Neuronal stem cell (in vitro differentiated cells): ENCODE data around the gene MAZ.
"Not testable (repeated sequence)": the region's sequence is repeated elsewhere in the genome, so short reads cannot be mapped to it uniquely, and the experiment has no call there.

Experiments
- DNase-seq: peaks from one replicate; pipeline ENCODE4 v3.0.0-alpha.2; 2013; ENCODE audit warnings: low spot score
- H2AFZ ChIP-seq: one replicate; pipeline ENCODE4 v1.6.1; 2013; ENCODE audit warnings: mild to moderate bottlenecking, low read length, inconsistent platforms
- H2AK5ac ChIP-seq: 2 replicates; pipeline ENCODE4 v1.6.1; 2013; ENCODE audit warnings: low read depth, mild to moderate bottlenecking, inconsistent platforms, low read length, moderate library complexity, mixed read lengths
- H2BK120ac ChIP-seq: 2 replicates; pipeline ENCODE4 v1.6.1; 2013; ENCODE audit warnings: low read depth, mild to moderate bottlenecking, inconsistent platforms, low read length, moderate library complexity, mixed read lengths
- H2BK12ac ChIP-seq: one replicate; pipeline ENCODE4 v1.6.1; 2013; ENCODE audit warnings: low read length, inconsistent platforms
- H2BK15ac ChIP-seq: 2 replicates; pipeline ENCODE4 v1.6.1; 2013; ENCODE audit warnings: mild to moderate bottlenecking, low read length, inconsistent platforms, mixed read lengths
- H2BK5ac ChIP-seq: one replicate; pipeline ENCODE4 v1.6.1; 2013; ENCODE audit warnings: inconsistent platforms, mild to moderate bottlenecking, low read length, moderate library complexity
- H3K14ac ChIP-seq: one replicate; pipeline ENCODE4 v1.6.1; 2013; ENCODE audit warnings: low read length, inconsistent platforms
- H3K18ac ChIP-seq: 2 replicates; pipeline ENCODE4 v1.6.1; 2013; ENCODE audit warnings: low read length, inconsistent platforms
- H3K23ac ChIP-seq: 2 replicates; pipeline ENCODE4 v1.6.1; 2013; ENCODE audit warnings: low read depth, mild to moderate bottlenecking, mixed read lengths, low read length, inconsistent platforms; ENCODE audit not compliant: poor library complexity
- H3K27ac ChIP-seq: replicated peaks from 3 replicates; pipeline ENCODE4 v1.5.1; 2013; ENCODE audit warnings: low read length, inconsistent platforms
- H3K27me3 ChIP-seq, 3 experiments: 2 replicates each; pipeline ENCODE4 v1.6.1; 2013; ENCODE audit warnings: low read length in 3 of 3, mild to moderate bottlenecking in 2 of 3, inconsistent platforms in 1 of 3, low read depth in 1 of 3, mixed read lengths in 1 of 3, moderate library complexity in 1 of 3; ENCODE audit not compliant: control insufficient read depth in 3 of 3, insufficient read depth in 3 of 3
- H3K36me3 ChIP-seq, 2 donors: replicated peaks in 1 of 2; 2 replicates each; pipeline ENCODE4 v1.6.1; 2013; ENCODE audit warnings: low read length in 2 of 2; ENCODE audit not compliant: control insufficient read depth in 2 of 2, insufficient read depth in 2 of 2
- H3K4ac ChIP-seq: 2 replicates; pipeline ENCODE4 v1.6.1; 2013; ENCODE audit warnings: inconsistent platforms, mild to moderate bottlenecking, low read length, moderate library complexity
- H3K4me1 ChIP-seq, 2 donors: 1 replicate in 1 of 2; 2 replicates in 1 of 2; pipeline ENCODE4 v1.6.1; 2013; ENCODE audit warnings: low read length in 2 of 2, low read depth in 1 of 2; ENCODE audit not compliant: control insufficient read depth in 2 of 2, insufficient read depth in 1 of 2
- H3K4me2 ChIP-seq: one replicate; pipeline ENCODE4 v1.6.1; 2013; ENCODE audit warnings: mild to moderate bottlenecking, low read length, inconsistent platforms; ENCODE audit not compliant: insufficient read depth, poor library complexity, severe bottlenecking
- H3K4me3 ChIP-seq, 2 donors: 2 replicates each; pipeline ENCODE4 v1.5.1; 2013; ENCODE audit warnings: low read length in 2 of 2, mild to moderate bottlenecking in 2 of 2, inconsistent platforms in 1 of 2, moderate library complexity in 1 of 2
- H3K79me1 ChIP-seq: one replicate; pipeline ENCODE4 v1.6.1; 2013; ENCODE audit warnings: low read depth, mild to moderate bottlenecking, inconsistent platforms, low read length, moderate library complexity
- H3K9ac ChIP-seq: one replicate; pipeline ENCODE4 v1.6.1; 2013; ENCODE audit warnings: mild to moderate bottlenecking, low read depth, low read length, inconsistent platforms; ENCODE audit not compliant: poor library complexity
- H3K9me3 ChIP-seq, 2 donors: replicated peaks in 1 of 2; 2 replicates each; pipeline versions ENCODE3 to v1.6.1; 2013; ENCODE audit warnings: low read length in 2 of 2, mild to moderate bottlenecking in 2 of 2, inconsistent platforms in 1 of 2, low read depth in 1 of 2, mixed read lengths in 1 of 2, moderate library complexity in 1 of 2; ENCODE audit not compliant: control insufficient read depth in 2 of 2, insufficient read depth in 1 of 2
- H4K8ac ChIP-seq: one replicate; pipeline ENCODE4 v1.6.1; 2013; ENCODE audit warnings: low read depth, mild to moderate bottlenecking, inconsistent platforms, low read length, moderate library complexity
- H4K91ac ChIP-seq: one replicate; pipeline ENCODE4 v1.6.1; 2013; ENCODE audit warnings: low read length, low read depth, mild to moderate bottlenecking, inconsistent platforms; ENCODE audit not compliant: poor library complexity
- WGBS, 2 donors: extraction: QIAGEN DNeasy Blood & Tissue Kit; methylation state at CpG; one replicate each; pipeline ENCODE4 v1.1.7; 2013; ENCODE audit warnings: missing lambda C conversion rate in 2 of 2, mixed read lengths in 1 of 2; ENCODE audit not compliant: insufficient read length in 2 of 2, insufficient replicate concordance in 1 of 2; ENCODE audit errors: extremely low coverage in 2 of 2; 5-methylcytosine and 5-hydroxymethylcytosine counted together

Gene MAZ

GRCh38 chr16:29760567-29761279 lies 45.6 kb upstream of the MAZ start:
- H2BK15ac ChIP-seq, result no peak overlapping the region
- no peaks in the 10 kb centered on the region for H3K27me3 ChIP-seq
- H4K8ac ChIP-seq, result no peak overlapping the region
- H2BK120ac ChIP-seq, result no peak overlapping the region
- H2BK5ac ChIP-seq, result no peak overlapping the region
- H3K27ac ChIP-seq, result no peak overlapping the region
- no peak overlapping the region for H3K4me3 ChIP-seq
- no peak overlapping the region for H3K14ac ChIP-seq
- H3K9ac ChIP-seq, result no peak overlapping the region
- H3K36me3 ChIP-seq, result no peaks in the 10 kb centered on the region
- no peak overlapping the region for H4K91ac ChIP-seq
- no CpG with 5 or more reads among the region's 9 CpGs for WGBS, 2 donors
- H2AK5ac ChIP-seq, result no peak overlapping the region
- peak overlapping the region; percentile 14 for H2BK12ac ChIP-seq
- H3K18ac ChIP-seq, result no peak overlapping the region
- no peak overlapping the region for H3K23ac ChIP-seq
- H3K79me1 ChIP-seq, result no peaks in the 10 kb centered on the region
- H3K4ac ChIP-seq, result no peak overlapping the region
- H3K9me3 ChIP-seq, result no peaks in the 10 kb centered on the region
- no peak overlapping the region for H2AFZ ChIP-seq
- DNase-seq, result no peak
- H3K4me1 ChIP-seq, result no peaks in the 10 kb centered on the region
- no peak overlapping the region for H3K4me2 ChIP-seq

- H4K91ac ChIP-seq, H2BK120ac ChIP-seq, H2BK12ac ChIP-seq, H3K18ac ChIP-seq, H3K27ac ChIP-seq, H2BK5ac ChIP-seq, H3K4ac ChIP-seq, H3K9ac ChIP-seq, H3K36me3 ChIP-seq, H3K79me1 ChIP-seq, H4K8ac ChIP-seq, DNase-seq, H2BK15ac ChIP-seq, H3K4me2 ChIP-seq, H3K4me1 ChIP-seq, H3K4me3 ChIP-seq, H2AK5ac ChIP-seq, H3K27me3 ChIP-seq, H2AFZ ChIP-seq, H3K23ac ChIP-seq, H3K9me3 ChIP-seq, H3K14ac ChIP-seq: not testable (repeated sequence)
- WGBS, 2 donors, result no CpG with 5 or more reads among the region's 8 CpGs
These were observed 45.1 kb upstream of the MAZ start for GRCh38 chr16:29761280-29761651.

- Histone ChIP-seq H2BK120ac (no peak overlapping the region), H3K36me3 (no peaks in the 10 kb centered on the region), H4K91ac (no peak overlapping the region), H3K18ac (no peak overlapping the region), H3K4me2 (no peak overlapping the region), H2AK5ac (no peak overlapping the region), H3K23ac (no peak overlapping the region), H3K4me3 (no peak overlapping the region), H3K4ac (no peak overlapping the region), H2AFZ (no peak overlapping the region), H2BK12ac (no peak overlapping the region), H4K8ac (no peak overlapping the region), H3K14ac (no peak overlapping the region), H3K79me1 (no peaks in the 10 kb centered on the region), H3K27me3 (no peaks in the 10 kb centered on the region), H3K9ac (no peak overlapping the region), H3K9me3 (no peaks in the 10 kb centered on the region), H2BK15ac (no peak overlapping the region), H2BK5ac (no peak overlapping the region), H3K27ac (no peak overlapping the region), H3K4me1 (no peaks in the 10 kb centered on the region)
- DNase-seq, result no peak
- no CpG with 5 or more reads among the region's 6 CpGs for WGBS, 2 donors
These were observed 44.4 kb upstream of the MAZ start for GRCh38 chr16:29761882-29762281.

- no peak overlapping the region for H3K9ac ChIP-seq
- DNase-seq, result no peak
- H3K79me1 ChIP-seq, result no peaks in the 10 kb centered on the region
- no peak overlapping the region for H3K4me3 ChIP-seq
- no peak overlapping the region for H4K91ac ChIP-seq
- H2AFZ ChIP-seq, result no peak overlapping the region
- no peaks in the 10 kb centered on the region for H3K9me3 ChIP-seq
- no peak overlapping the region for H3K4ac ChIP-seq
- no peaks in the 10 kb centered on the region for H3K36me3 ChIP-seq
- no peaks in the 10 kb centered on the region for H3K4me1 ChIP-seq
- H2BK15ac ChIP-seq, result no peak overlapping the region
- H2BK5ac ChIP-seq, result no peak overlapping the region
- no peak overlapping the region for H3K23ac ChIP-seq
- H3K27me3 ChIP-seq, result no peaks in the 10 kb centered on the region
- no peak overlapping the region for H3K27ac ChIP-seq
- no peak overlapping the region for H2BK12ac ChIP-seq
- H2BK120ac ChIP-seq, result no peak overlapping the region
- no peak overlapping the region for H2AK5ac ChIP-seq
- no peak overlapping the region for H3K18ac ChIP-seq
- WGBS, 2 donors, result no CpG with 5 or more reads among the region's 6 CpGs
- H3K4me2 ChIP-seq, result no peak overlapping the region
- H4K8ac ChIP-seq, result no peak overlapping the region
- H3K14ac ChIP-seq, result no peak overlapping the region
These were observed 43.0 kb upstream of the MAZ start for GRCh38 chr16:29763326-29763725.
